NCI-H748 treated with DMSO at 0.1 percent for 48 hours (cell line): ENCODE data around the gene CA5B.
"Not testable (repeated sequence)": the region's sequence is repeated elsewhere in the genome, so short reads cannot be mapped to it uniquely, and the experiment has no call there.

Experiments used
- DNase-seq: peaks from one replicate; lab custom pipeline; 2025; lab: John Stamatoyannopoulos, UW

The CA5B gene

GRCh38 chrX:15748841-15749240, 10.8 kb downstream of the CA5B start:
- no peak for DNase-seq

DNA sequence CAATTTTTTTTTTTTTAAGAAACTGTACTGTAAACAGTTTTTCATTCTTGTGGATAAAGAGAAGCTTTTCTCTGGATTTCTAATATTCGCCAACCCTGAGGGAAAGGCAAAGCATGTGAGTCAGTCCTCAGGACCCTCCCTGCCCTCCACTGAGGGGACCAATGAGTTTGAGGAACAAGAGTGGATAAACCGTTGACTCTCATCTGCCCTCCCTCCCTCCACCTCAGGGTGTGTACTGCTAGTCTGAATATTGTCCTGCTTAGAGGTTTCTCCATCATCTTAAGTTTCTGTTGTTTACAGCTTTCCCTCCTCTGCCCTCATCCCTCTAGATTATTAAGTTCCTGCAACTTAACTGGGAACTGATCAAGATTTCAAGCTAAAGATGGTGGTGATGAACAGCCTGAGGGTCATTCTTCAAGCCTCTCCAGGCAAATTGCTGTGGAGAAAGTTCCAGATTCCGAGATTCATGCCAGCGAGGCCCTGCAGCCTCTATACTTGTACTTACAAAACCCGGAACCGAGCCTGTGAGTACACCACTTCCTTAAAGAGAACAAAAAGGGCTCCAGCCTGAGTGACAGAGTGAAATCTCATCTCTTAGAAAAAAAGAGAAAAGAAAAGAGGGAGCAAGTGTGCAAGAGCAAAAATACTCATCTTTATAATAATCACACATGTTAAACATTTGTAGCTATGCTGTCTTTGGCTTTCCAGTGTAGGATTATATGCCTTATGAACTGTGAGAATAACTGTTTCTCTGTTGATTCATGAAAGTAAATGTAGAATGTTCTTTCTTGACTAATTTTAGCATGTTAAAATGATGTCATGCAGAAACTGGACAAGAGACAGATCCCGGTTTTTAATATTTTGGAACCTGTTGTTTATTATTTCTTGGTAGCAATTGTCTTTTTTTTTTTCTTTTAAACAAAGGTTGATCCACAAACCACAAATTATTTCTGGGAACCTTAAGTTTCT, 11.9 kb downstream of the CA5B start:
- DNase-seq = no peak

DNA sequence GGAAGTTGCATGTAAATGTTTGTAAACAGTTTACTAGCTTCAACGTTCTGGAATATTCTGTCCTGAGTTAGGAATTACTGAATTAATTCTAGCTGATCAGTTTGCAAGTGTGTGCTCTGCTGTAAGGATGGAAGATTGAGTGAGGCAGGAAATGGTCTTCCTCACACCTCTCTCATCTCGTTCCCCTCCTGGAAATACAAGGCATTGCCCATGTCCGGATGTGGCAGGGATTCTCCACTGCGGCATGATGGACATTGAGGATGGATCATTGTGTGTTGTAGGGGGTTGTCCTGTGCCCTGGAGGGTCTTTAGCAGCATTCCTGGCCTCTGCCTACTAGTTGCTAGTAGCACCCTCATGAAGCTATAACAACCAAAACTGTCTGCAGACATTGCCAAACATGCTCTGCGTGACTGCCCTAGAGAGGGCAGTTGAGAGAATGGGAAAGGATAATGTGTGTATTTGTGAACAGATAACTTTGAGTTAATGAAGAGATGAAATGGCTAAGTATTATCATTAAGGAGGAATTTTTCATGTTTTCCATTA, 12.6 kb downstream of the CA5B start:
- DNase-seq = no peak

DNA sequence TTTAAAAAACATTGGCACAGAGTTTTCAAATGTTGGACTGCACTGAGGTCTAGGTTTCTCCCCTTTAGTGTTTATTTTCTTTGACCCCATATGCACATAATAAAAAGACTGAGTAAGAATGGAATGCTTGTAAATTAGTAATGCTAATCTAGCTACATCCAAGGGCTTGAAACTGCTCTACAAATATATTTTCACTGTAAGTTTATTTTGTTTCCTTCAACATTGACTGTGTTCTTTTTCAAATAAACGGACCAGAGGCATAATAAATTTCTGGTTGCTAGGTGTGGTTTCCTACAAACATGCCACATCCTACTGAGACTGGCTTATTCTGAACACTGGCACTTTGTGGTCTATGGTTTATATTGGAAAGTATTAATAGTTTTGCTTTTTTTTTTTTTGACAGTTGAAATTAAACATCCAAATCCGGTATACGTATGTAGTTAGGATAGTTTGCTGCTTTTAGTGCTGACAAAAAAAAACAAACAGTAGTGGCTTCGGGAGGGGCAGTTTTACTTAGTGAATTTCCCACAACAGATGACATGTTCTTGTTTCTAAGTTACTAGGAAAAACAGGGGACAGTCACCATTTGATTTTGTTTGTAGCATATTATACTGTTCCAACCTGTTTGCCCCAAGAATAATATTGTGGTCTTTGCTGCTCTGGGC, 13.2 kb downstream of the CA5B start:
- peak; percentile 7 for DNase-seq

- no peak for DNase-seq
Measured at GRCh38 chrX:15755091-15755490, 17.0 kb downstream of the CA5B start.

DNA sequence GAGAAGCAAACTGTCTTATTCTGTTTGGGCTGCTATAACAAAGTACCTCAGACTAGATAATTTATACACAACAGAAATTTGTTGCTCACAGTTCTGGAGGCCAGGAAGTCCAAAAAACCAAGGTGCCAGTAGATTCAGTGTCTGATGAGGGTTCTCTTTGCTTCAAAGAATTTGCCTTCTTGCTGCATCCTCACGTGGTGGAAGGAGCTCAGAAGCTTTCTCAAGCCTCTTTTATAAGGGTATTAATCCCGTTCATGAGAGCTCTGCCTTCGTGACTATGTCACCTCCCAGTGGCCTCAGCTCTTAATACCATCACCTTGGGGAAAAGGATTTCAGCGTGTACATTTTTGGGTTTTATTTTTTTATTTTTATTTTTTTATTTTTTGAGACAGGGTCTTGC, 20.1 kb downstream of the CA5B start:
- DNase-seq = no peak

- not testable (repeated sequence) for DNase-seq
Measured at GRCh38 chrX:15759886-15760285, 21.8 kb downstream of the CA5B start.

- no peak for DNase-seq
Measured at GRCh38 chrX:15761564-15762191, 23.6 kb downstream of the CA5B start.

GRCh38 chrX:15769300-15769954, 31.4 kb downstream of the CA5B start:
- no peak for DNase-seq

- DNase-seq = no peak
Measured at GRCh38 chrX:15781961-15782699, 44.1 kb downstream of the CA5B start.

DNA sequence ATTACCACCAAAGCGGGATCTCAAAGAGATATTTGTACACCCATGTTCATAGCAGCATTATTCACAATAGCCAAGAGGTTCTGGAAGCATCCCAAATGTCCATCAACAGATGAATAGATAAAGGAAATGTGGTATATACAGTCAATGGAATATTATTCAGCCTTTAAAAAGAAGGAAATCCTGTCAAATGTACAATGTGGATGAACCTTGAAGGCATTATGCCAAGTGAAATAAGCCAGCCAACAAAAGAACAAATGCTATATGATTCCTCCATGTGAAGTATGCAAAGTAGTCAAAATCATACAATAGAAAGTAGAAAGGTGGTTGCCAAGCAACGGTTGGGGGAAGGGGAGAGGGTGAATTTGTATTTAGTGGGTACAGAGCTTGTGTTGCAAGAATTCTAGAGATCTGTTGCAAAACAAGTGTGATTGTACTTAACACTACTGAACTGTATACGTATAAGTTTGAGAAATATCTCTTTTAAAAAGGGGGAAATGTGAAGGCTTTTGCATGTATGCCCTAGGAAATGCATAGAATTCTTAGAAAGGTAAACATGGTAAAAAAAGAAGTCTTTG, 47.2 kb downstream of the CA5B start:
- DNase-seq = no peak

DNA sequence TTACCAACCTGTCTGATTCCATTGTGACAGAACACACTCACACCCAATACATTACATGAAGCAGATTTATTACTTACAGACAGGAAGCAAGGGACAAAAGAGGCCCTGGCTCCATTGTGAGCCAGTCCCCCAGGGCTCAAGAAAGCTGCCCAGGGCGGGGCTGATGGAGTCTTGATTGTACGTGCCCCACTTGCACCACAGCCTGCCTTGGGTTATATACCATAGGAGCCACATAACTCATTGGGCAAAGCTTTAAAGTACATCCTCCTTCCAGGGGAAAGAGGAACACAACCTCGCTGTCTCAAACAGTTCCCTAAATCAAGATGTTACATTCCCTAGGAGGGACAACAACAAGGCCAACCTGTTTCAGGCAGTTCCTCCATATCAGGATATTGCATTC, 48.8 kb downstream of the CA5B start:
- no peak for DNase-seq

DNA sequence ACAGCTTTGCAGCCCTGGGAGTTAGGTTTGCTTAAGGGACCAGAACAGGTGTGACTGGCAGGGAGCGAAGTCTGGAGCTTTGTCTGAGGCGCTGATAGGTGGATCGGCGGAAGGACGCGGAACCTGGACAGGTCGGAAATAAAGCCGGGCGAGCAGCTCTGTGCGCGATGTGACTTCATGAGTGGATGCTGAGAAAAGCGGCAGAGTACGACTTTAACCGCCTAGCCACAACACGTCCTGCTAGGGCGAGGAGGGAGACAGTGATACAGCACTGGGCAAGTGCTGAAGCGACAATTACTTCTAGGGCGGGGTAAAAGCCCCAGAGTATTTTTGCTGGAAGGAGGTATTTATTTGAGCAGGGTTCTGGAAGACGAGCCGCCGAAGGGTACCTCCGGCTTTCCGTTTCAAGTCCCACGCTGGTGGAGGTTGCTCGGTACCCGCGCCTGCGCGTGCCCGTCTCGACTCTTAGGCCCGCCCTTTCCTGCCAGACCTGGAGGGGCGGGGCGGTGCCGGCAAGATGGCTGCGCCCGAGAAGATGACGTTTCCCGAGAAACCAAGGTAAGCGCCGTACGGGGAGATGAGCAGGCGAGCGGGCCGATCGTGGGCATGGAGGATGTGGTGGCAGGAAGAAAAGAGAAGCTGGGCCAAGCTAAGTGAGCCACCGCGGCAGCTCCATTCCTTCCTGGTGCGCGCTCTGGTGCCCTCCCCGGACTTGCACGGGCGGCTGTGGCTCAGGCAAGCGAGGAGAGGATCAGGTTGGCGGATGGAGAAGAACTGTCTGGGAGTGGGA, 52.1 kb downstream of the CA5B start, which contains the start of gene ZRSR2:
TSS of gene ZRSR2 (plus strand) at position 506 of the 790 bp plus-strand sequence. CDS start at position 518, 12 bp downstream.
- DNase-seq = peak; percentile 74

DNA sequence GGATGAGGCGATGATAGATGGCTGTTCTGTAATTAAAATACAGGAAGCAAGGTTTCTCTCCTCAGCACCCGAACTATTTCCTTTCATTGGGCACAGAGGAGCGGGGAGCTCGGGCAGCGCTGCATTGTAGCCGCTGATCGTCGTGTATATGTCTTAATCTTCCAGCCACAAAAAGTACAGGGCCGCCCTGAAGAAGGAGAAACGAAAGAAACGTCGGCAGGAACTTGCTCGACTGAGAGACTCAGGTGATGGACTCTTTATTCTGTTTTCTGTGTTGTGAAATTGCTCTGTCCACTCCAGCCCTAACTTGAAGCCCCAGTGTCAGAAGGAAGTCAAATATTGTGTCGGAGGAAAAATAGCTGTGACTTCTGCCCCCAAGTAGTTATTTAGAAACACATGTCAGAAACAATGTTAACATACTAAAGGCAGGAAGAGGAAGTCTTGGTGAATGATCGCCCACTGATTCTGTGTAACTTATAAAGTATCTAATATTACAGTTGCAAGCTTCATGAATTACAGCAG, 52.8 kb downstream of the CA5B start:
- DNase-seq = no peak

GRCh38 chrX:15797707-15798106, 59.6 kb downstream of the CA5B start:
- no peak for DNase-seq

DNA sequence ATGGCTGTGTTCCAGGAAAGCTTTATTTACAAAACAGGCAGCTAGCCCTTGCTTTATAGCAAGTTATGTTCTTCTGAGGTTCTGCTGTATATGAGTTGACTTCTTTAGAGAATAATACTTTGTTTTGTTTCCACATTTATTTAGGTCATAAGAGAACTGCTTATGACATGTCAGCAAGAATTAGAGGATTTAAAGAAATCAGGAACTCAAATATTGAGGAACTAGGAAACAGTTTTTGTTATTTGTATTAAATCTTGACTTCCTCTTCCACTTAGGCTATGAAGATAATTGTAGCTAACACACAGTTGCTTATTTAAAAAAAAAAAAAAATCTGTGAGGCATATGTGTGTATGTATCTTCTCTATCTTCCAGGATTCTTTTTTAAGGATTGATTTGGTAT, 66.5 kb downstream of the CA5B start:
- DNase-seq = no peak

GRCh38 chrX:15808254-15808653, 70.2 kb downstream of the CA5B start:
- DNase-seq = no peak

GRCh38 chrX:15812192-15812938, 74.3 kb downstream of the CA5B start:
- DNase-seq = no peak

GRCh38 chrX:15813416-15813815, 75.3 kb downstream of the CA5B start:
- no peak for DNase-seq
